HK-2 (cell line): ENCODE data around the gene RPL10A.

Source experiments
- DNase-seq: peaks from one replicate; pipeline ENCODE4 v3.0.0-alpha.2; 2018; ENCODE audit not compliant: unreplicated experiment

The RPL10A gene

DNA sequence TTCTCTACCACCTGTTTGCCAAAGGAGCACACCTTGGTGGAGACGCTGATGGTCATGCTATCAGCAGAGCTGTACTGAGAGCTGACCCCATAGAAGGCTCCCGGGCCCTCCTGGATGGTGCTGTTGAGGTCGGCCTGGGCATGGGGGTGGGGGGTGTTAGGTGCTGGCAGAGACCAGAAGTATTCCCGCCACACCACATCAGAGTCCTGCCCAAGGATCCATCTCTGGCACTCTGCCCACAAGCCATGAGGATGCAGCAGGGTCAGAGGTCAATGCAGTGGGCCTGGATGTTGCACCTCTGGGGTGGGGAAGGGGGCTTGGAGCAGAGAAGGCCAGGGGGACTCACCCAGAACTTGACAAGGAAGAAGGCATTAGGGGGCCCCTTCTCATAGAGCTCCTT lies 7.4 kb downstream of the RPL10A start:
- no peak for DNase-seq

DNA sequence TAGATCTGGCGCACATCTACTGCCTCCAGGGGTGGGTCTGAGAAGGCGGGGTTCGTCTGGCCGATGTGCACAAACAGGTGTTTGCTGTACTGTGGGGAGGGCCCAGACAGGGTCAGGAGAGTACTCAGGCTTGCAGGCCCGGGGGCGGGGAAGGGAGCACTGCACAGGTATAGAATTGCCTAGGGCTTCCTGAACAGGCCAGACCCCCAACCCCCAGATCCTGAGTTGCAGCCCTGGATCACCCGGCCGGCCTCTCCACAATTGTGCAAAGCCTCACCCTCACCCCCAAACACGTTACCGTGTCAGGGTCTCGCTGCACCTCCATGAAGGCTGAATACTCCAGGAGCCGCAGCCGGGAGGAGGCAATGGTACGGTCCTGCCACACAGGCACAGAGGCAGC lies 7.8 kb downstream of the RPL10A start:
- no peak for DNase-seq

DNA sequence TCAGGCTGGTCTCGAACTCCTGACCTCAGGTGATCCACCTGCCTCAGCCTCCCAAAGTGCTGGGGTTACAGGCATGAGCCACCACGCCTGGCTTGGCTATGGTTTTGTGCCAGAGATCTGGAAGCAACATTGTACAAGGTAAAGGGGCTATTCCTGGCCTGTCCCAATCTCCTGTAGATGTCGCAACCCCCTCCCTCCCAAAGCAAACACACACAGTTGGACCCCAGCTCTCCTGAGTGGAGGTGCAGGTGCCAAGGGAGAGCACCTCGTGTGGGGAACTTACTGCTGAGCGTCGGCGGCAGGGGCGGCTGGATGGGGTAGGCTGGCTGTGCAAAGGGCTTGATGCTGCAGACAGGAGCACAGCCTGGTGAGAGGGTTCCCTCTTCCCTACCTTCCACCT lies 8.8 kb downstream of the RPL10A start:
- DNase-seq, result no peak

DNA sequence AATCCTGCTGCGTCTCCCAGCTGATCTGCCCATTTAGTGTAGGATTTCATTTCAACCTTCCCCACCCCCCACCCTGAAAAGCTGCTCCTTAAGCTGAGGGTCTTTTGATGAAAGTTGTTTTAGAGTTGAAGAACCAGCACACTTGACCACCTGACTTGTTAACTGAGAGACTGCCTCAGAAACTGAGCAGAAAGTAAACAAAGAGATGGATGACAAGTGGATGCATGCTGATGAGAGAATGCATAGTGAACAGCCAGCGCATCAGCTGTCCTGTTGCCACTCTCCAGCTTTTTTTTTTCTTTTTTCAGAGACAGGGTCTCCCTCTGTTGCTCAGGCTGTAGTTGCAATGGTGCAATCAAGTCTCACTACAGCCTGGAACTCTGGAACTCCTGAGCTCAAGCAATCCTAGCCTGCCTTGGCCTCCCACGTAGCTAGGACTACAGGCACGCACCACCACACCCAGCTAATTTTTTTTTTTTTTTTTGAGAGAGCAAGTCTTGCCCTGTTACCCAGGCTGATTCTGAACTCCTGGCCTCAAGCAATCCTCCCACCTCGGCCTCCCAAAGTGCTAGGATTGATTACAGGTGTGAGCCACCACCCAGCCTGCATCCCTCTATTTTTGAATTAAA lies 9.5 kb downstream of the RPL10A start:
- no peak for DNase-seq

DNA sequence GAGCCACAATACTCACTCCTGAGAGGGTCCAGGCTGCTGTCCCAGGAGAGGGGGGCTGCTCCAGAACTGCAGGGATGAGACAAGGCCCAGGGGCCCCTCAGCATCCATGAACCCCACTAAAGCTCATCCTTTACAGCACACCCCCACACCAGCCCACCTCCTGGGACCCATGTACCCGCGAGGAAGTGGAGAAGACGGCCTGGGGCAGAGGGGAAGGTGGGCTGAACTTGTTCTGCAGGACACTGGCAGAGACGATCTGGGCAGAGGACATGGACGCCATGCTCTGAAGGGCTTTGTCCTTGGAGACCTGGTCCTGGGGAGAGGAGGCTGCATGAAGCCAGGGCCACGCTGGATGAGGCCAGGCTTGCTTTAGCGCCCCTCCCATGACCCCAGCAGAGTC lies 10.1 kb downstream of the RPL10A start:
- no peak for DNase-seq

DNA sequence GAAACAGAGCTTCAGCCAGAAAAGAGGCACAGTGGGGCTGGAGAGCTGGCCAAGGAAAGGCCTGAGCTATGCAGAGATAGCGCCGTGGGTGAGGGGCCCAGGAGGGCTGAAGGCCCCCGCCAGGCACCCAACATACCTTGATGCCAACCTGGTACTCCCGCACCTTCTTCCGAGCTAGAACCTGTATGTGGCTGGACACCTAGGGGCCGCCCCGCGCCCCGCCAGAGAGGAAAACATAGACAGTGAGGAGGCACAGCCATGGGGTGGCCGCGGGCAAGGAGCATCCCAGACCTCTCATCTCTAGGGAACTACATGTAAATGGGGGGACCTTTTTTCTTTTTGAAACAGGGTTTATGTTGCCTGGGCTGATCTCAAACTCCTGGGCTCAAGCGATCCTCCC lies 12.0 kb downstream of the RPL10A start:
- no peak for DNase-seq

DNA sequence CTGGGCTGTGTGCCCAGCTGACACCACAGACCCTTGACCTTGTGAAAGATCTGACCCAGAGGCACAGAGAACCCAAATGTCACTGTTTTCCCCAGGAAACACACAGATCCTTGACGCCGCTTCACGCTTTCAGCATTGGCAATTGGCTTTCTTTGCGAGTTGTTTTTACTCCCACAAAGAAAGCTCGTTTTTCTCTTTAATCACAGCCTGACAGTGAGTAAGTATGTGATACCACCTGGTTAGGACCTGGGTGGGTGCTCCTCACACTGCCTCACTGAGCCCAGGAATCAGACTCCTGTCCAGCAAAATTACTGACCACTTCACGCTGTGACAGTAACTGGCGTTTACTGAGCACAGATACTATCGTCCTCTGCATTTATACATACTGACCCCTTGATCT lies 13.0 kb downstream of the RPL10A start:
- DNase-seq, result no peak

DNA sequence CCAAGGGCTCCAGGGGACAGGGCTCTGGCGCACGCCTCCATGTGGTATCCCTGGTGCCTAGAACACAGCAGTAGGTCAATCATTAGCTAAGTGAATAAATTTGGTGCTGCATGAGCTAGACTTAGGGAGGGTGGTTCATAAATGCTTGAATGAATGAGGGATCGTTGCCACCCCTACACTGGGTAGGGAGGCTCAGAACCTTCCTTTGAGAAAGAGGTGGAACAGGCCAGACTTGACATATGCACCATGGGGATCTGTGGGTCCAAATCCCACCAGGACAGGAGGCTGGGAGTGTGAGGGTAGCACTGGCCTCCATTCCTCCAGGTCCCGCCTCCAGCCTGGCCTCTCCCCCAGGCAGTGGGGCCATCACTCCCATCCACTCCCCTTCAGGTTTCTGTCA lies 14.9 kb downstream of the RPL10A start:
- no peak for DNase-seq

DNA sequence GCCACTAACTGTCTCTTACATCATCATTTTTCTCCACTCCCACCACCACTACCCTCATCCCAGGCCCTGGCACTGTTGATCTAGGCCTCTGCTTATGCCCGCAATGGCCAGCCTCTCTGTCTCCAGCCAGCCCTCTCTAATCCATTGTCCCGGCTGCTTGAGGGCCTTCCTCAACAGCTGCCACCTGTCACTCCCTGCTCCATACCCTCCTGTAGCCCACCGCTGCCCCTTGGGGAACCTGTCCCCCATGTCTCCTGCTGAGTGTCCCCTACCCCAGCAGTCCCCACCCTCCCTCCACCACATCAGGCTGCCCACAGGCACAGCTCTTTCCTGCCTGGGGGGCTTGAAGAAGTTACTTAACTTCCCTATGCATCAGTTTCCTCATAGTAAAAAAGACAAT lies 15.3 kb downstream of the RPL10A start:
- no peak for DNase-seq

DNA sequence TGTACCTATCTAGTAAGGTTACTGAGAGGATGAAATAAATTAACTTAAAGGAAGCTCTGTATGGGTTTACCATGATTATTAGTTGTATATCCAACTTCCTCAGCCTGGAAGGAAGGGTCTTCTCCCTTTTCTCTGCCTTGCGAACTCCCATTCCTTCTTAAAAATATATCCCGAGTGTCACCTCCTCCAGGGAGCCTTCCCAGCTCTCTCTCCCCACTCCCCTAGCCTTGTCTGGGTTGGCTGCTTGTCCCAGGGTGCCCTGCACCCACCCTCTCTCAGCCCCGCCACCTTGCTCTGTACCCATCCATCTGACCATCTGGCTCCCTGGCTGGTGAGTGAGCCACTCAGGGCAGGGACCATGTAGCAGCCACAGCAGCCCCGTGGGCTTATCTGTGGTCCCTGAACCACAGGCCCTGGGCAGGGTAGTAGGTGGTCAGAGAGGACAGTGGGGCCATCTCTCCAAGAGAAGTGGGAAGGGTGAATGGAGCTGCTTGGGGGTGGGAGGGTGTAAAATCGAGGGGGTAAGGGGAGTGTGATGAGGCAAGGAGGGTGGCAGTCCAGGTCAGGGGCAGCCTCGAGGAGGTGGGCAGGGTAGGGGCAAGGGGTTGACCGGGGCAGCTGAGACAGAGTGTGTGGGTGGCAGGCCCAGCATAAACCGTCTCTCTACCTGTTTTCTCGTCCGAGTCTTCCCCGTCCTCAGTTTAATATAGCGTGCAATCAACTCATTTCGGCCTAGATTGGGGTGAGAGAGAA lies 15.9 kb downstream of the RPL10A start:
- DNase-seq, result no peak

DNA sequence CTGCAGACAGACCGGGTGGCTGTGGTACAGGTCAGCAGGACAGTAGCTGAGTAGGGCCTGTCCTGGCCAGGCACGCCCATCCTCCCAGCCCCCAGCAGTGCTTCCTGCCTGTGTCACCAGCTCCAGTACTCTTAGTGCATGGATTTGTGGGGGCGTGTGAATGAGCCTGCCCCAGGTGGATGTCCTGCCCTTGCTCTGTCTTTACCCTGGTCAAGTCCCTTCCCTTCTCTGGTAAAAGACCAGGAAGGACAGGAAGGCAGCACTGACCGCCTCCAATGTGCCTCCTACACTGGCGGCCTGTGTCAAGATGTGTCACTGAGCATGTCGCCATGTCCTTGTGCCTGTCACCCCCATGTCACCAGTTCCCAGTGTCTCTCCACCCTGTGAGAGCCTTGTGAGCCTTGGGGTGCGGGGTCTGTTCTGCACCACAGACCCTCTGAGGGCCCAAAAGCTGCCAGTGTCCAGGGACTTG lies 16.8 kb downstream of the RPL10A start:
- peak; percentile 63 for DNase-seq

DNA sequence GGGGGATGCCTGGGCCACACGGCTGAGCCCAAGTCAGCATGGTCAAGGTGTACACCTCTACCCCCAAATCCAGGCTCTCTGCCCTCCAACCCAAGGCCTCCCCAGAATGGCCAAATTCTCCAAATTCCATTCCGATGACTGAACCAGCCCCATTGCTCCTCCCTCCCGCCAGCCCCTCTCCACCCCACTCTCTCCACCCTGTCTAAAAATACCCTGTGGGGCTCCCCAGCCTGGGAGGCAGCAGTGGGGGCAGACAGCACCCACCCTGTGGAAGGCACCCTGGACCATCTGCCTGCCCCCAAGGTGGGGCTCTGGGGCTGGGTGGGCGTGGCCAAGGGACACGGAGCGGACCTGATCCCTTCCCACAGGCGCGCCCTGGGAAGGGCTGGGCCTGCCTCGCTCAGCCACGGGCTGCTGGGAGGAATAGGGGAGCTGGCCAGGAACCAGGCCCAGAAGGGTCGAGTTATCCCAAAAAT lies 17.2 kb downstream of the RPL10A start:
- peak; percentile 58 for DNase-seq

DNA sequence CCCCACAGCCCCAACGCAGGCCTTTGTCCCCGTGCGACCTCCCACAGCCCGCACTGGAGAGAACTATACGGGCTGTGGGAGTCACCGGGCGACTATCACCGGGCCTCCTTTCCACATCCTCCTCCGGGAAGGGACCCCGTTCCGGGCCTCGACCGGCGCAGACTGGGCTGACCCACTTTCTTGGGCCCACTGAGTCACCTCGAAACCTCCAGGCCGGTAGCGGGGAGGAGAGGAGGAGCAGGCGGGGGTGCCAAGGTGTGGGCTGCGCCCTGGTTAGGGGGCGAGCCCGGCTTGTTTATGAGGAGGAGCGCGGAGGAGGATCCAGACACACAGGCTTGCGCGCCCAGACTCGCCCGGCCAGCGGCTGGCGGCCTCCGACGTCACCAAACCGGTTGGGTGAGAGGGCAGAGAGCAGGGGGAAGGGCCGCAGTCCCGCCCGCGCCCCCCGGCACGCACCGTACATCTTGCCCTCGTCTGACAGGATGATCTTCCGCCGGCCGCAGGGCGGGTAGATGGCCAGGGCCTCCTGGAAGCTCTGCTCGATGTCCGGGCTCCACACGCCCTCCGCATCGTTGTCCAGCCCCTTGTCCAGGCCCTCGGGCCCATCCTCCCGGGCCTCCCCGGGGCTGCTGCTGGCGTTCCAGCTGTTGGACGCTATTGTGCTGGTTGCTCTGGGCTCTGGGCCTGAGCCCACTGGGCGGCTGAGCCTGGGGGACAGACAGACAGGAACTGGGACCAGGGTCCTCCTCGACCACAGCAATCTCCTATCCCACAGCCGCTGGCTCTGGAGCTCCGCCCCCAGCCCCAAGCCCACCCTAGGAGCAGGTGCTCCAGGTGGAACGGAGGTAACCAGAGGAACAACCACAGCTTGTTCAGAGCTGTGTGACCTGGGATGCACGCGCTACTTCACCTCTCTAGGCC lies 18.1 kb downstream of the RPL10A start:
- no peak for DNase-seq

DNA sequence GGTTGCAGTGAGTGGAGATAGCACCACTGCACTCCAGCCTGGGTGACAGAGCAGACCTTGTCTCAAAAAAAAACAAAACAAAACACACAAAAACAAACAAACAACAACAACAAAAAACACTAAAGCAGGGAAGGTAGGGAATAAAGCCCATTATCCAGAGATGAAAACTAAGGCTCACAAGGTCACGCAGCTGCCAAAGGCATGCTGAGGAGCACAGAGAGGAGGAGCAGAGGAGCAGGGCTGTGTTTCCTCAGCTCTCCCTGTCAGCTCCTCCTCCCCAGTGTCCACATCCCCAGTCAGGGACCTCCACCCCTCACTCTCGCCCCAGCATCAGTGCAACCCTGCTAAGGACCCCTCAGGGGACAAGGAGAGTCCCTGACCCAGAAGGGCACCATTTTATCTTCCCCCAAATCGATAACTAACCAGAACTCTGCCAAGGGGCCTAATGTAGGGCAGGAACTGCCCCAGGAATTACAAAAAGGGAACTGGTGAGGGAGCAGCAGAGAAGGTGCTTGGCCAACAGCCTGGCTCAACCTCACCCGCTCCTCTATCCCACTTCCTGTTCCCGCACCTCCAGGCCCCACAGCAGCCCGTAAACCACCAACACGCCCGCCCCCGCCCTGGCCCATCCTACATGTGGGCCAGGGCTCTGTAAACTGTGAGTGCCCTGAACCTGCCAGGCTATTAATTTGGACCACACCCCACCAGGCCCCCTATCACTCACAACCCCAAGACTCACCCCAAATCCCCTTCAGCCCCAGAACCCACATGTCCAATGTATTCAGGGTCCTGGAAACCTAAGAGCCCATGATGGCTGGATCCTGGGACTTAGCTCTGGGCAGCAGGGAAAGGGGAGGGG lies 19.7 kb downstream of the RPL10A start:
- no peak for DNase-seq

DNA sequence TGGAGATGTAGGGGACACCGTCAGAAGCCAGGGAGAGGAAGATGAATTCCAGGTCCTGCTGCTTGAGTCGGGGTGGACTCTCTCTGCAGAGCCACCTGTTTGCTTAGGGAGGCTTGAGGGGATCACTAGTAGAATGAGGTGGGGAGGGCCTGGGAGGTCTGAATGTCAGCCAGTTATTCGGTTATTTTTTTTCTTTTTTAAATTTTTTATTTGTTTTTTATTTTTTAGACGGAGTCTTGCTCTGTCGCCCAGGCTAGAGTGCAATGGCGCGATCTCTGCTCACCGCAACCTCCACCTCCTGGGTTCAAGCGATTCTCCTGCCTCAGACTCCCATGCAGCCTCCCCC lies 20.3 kb downstream of the RPL10A start:
- DNase-seq, result no peak

DNA sequence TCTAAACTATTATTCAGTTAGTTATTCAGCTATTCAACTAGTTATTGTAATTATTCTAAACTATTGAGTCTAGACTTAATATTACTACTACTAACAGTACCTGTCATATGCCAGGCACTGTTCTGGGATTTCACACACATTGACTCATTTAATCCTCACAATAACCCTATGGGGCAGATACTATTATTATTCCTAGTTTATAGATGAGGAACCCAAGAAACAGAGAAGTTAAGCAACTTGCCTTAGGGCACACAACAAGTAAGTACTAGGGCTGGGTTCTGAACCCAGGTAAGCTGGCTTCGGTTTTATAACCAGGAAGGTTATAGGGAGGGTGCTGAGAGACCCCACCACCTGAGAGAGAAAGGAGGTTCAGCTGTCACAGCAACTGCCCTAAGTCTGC lies 20.9 kb downstream of the RPL10A start:
- DNase-seq, result no peak

DNA sequence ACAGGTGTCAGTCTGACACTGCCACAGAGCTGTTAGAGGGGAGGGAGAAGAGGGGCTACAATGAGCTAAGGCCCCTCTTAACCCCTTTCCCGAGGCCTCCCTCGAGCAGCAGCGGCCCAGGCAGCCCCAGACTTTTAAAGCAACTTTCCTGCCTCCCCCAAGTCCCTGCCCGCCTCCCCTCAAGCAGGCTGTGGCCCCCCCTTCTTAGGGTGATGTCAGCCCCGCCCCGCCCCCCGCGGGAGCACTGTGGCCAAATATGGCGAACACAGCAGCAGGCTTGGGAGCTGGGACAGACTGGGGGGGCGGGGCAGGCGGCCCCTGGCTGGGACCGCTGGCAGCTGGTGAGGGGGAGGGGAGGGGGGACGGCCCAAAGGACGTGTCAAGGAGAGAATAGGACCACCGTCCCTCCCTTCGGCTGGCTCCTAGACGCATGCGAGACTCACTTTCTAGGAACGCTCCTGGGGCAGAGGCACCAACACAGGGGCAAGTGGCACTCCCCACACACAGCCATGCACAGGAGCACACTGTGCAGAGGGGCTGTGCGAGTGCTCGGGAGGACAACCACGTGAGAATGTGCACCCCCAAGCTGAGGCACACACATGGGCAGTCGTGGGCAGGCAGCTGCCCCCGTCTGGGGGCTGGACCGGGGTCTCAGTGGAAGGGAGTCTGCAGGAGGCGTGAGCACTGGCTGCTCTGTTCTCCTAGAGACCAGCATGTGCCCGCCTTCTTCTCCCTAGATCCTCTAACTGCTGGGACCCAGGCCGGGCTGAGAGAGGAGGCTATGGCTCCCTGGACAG lies 22.0 kb downstream of the RPL10A start:
- DNase-seq, result no peak

DNA sequence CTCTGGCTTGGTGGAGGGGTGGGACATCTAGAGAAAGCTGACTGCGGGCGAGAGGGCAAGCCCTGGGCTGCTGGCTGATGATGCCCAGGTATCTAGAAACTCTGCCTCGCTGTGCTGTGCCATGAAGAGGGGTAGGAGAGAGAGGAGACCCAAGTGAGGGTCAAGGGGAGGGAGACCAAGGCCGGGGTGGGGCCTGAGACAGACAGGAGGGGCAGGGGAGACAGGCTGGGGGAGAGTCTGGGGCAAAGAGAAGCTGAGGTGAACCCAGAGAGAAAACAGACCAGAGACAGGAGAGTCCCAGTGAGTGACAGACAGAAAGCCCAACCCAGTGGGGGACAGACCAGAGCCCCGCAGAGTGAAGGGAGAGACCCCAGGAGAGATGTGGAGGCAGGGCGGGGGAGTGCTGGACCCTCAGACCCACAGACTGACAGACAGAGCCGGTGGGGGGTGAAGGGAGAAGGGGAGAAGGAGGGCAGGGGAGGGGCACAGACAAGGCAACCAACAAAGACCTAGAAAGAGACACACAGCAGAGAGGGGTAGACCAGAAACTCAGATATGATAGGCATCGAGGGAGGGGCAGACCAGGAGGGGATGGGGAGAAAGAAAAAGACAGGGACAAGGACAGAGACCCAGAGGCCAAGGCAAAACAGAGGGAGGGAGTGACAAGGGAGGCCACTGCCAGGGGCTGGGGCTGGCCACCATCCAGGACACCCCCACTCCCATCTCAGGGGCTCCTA lies 22.8 kb downstream of the RPL10A start:
- DNase-seq, result no peak

DNA sequence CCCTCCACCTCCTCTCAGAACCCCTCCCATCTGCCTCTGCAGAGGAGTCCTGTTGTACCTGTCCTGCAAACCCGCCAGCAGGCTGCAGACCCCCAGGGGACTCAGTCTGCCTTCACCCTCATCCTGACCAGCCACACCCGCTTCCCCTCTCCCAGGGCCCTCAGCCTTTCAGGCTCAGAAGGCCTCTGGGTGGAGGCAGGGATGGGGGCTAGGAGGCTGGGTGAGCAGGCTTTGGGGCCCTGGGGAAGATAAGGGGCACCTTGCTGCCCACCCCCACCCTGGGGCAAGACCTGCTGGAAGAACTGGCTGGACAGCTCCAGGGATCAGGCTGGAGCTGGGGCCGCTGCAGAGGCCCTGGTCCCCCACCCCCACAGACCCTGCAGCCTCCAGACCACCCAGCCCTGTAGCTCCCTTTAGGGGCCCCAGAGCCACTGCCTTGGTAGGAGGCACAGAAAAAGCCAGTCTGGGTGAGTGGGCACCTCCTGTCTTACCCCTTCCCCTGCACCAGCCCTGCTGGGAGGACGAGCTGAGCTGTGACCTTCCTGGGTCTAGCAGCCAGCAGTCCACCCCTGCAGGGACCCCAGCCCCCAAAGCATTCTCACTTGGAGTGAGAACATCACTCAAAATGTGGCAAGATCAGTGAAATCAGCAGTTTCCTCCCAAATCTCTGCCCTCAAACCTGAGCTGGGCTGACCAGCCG lies 23.5 kb downstream of the RPL10A start:
- DNase-seq, result no peak
